ENCODE data around the gene NIP7.
"Not testable (repeated sequence)": the region's sequence is repeated elsewhere in the genome, so short reads cannot be mapped to it uniquely, and the experiment has no call there.

The NIP7 gene

GRCh38 chr16:69339289-69340094 is at the start of gene NIP7, which contains the start of gene COG8:
NIP7 (plus strand) TSS chr16:69339772; CDS start chr16:69339830, 58 bp downstream.
COG8 (minus strand) TSS chr16:69339564; CDS start chr16:69339552, 12 bp downstream.
- peak; percentile 98 for DNase-seq (ENCODE audit: low read depth)

GRCh38 chr16:69291657-69292056 is 47.9 kb upstream of the NIP7 start:
- not testable (repeated sequence) for DNase-seq (ENCODE audit: low read depth)

- no peak for DNase-seq (ENCODE audit: low read depth)
These were observed 46.2 kb upstream of the NIP7 start for GRCh38 chr16:69293401-69293800.

- no peak for DNase-seq (ENCODE audit: low read depth)
These were observed 45.5 kb upstream of the NIP7 start for GRCh38 chr16:69294051-69294450.

- DNase-seq (ENCODE audit: low read depth) = not testable (repeated sequence)
These were observed 42.8 kb upstream of the NIP7 start for GRCh38 chr16:69296771-69297170.

GRCh38 chr16:69298261-69298660 is 41.3 kb upstream of the NIP7 start:
- DNase-seq (ENCODE audit: low read depth) = no peak

- DNase-seq (ENCODE audit: low read depth) = no peak
These were observed 38.4 kb upstream of the NIP7 start for GRCh38 chr16:69301187-69301586.

GRCh38 chr16:69301861-69302260 is 37.7 kb upstream of the NIP7 start:
- DNase-seq (ENCODE audit: low read depth) = no peak

GRCh38 chr16:69302301-69302700 is 37.3 kb upstream of the NIP7 start:
- DNase-seq (ENCODE audit: low read depth) = no peak

GRCh38 chr16:69306031-69306430 is 33.5 kb upstream of the NIP7 start:
- no peak for DNase-seq (ENCODE audit: low read depth)

- DNase-seq (ENCODE audit: low read depth) = no peak
These were observed 32.5 kb upstream of the NIP7 start for GRCh38 chr16:69307091-69307490.

GRCh38 chr16:69307856-69308255 is 31.7 kb upstream of the NIP7 start:
- DNase-seq (ENCODE audit: low read depth) = no peak

- DNase-seq (ENCODE audit: low read depth) = no peak
These were observed 30.3 kb upstream of the NIP7 start for GRCh38 chr16:69309316-69309715.

- DNase-seq (ENCODE audit: low read depth) = peak; percentile 93
These were observed 28.7 kb upstream of the NIP7 start, which contains the start of gene VPS4A for GRCh38 chr16:69310653-69311532. VPS4A (plus strand) TSS chr16:69311350; CDS start chr16:69311512, 162 bp downstream.

- DNase-seq (ENCODE audit: low read depth) = no peak
These were observed 27.8 kb upstream of the NIP7 start for GRCh38 chr16:69311533-69312387.

GRCh38 chr16:69313469-69313868 is 26.1 kb upstream of the NIP7 start:
- DNase-seq (ENCODE audit: low read depth) = no peak

GRCh38 chr16:69314534-69314933 is 25.0 kb upstream of the NIP7 start:
- DNase-seq (ENCODE audit: low read depth) = no peak

GRCh38 chr16:69315486-69316311 is 23.9 kb upstream of the NIP7 start:
- DNase-seq (ENCODE audit: low read depth) = no peak

- no peak for DNase-seq (ENCODE audit: low read depth)
These were observed 23.0 kb upstream of the NIP7 start for GRCh38 chr16:69316595-69317034.

- DNase-seq (ENCODE audit: low read depth) = no peak
These were observed 21.2 kb upstream of the NIP7 start for GRCh38 chr16:69318177-69318910.
